Measurements from ENCODE around the gene SCAMP5.

SCAMP5 gene

DNA sequence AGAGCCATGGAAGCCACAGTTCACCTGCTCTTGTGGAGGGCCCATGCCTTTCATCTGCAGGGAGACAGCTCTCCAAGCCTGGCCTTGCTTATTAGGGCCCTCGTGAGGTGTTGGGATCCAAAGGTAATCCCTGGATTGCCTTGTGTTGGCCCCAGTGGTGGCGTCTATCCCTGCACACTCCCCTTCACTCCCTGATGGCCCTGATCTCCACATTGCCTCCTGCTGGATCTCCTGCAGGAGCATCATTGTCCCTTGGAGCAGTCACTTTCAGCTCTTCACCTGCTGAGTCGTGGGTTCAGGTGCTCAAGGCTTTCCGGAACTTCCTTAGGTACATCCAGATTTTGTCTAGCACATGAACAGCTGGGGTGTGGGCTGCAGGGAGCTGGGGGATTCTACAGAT lies 35.1 kb downstream of the SCAMP5 start:
- H3K27me3 Mint-ChIP-seq: no peaks in the 10 kb centered on the region
- peak overlapping the region; percentile 89 for H3K27ac Mint-ChIP-seq
- H3K9me3 Mint-ChIP-seq: no peaks in the 10 kb centered on the region
- peaks cover 97% of the 10 kb centered on the region for H3K4me1 Mint-ChIP-seq (ENCODE audit: low read depth)
- intact Hi-C loops (cut with micrococcal nuclease): loop anchor here (5.0 kb wide), 1 partner anchor 37 kb away; no protein-coding TSS in a partner anchor
- H3K4me3 Mint-ChIP-seq: peak overlapping the region; percentile 20
- peaks cover 59% of the 10 kb centered on the region for H3K36me3 Mint-ChIP-seq (ENCODE audit: low read depth)

GRCh38 chr15:75031848-75032247 lies 36.5 kb downstream of the SCAMP5 start:
- intact Hi-C loops (cut with micrococcal nuclease): loop anchor here (5.0 kb wide), 1 partner anchor 35 kb away; no protein-coding TSS in a partner anchor
- Mint-ChIP-seq H3K27ac (peak overlapping the region; percentile 89), H3K36me3 (ENCODE audit: low read depth) (peaks cover 55% of the 10 kb centered on the region), H3K4me1 (ENCODE audit: low read depth) (peaks cover 99% of the 10 kb centered on the region), H3K4me3 (no peak overlapping the region), H3K27me3 (no peaks in the 10 kb centered on the region), H3K9me3 (no peaks in the 10 kb centered on the region)

DNA sequence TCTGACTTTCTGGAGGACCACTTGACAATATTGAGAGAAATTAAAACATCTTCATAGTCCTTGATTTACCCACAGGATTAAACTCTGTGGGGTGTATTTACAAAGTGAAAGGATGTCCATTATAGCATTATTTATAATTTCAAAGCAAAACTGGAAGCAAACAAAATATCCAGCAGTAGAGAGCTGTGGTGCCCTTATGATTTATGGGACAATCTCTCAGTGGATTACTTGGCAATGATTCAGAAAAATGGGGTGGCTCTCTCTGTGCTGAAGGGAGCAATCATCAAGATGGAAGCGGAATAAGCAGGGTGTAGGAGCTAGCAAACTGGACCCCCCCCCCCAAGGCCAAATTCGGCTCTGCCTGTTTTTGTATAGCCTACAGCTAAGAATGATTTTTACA lies 37.0 kb downstream of the SCAMP5 start:
- Mint-ChIP-seq H3K27me3 (no peaks in the 10 kb centered on the region), H3K27ac (peak overlapping the region; percentile 89), H3K36me3 (ENCODE audit: low read depth) (peaks cover 55% of the 10 kb centered on the region), H3K4me1 (ENCODE audit: low read depth) (peaks cover 99% of the 10 kb centered on the region), H3K4me3 (no peak overlapping the region), H3K9me3 (no peaks in the 10 kb centered on the region)
- intact Hi-C loops (cut with micrococcal nuclease): loop anchor here (5.0 kb wide), 1 partner anchor 35 kb away; no protein-coding TSS in a partner anchor

- intact Hi-C loops (cut with micrococcal nuclease): loop anchor here (5.0 kb wide), 1 partner anchor 33 kb away; no protein-coding TSS in a partner anchor
- Mint-ChIP-seq H3K27me3 (no peaks in the 10 kb centered on the region), H3K27ac (peak overlapping the region; percentile 89), H3K4me1 (ENCODE audit: low read depth) (peaks cover 99% of the 10 kb centered on the region), H3K36me3 (ENCODE audit: low read depth) (peaks cover 42% of the 10 kb centered on the region), H3K4me3 (peak overlapping the region; percentile 52), H3K9me3 (no peaks in the 10 kb centered on the region)
Observed at GRCh38 chr15:75033809-75034208, 38.4 kb downstream of the SCAMP5 start.

DNA sequence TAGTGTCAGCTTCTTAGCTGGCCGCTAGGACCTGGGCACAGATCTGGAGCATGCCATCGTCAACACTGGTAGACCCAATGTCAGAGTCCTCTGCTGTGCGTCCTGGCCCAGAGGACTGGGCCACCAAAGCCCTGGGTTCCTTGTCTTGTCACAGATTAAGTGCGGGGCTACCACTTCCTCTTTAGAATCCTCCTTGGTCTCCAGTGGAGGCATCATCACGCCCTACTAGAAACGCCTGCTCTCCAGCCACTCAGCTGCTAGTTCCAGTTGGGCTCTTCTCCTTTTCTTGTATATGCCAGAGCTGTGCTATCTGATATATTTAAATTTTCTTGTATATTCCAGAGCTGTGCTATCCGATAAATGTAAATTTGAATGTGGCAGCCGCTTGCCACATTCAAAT lies 39.3 kb downstream of the SCAMP5 start:
- peak overlapping the region; percentile 89 for H3K27ac Mint-ChIP-seq
- H3K4me3 Mint-ChIP-seq: peak overlapping the region; percentile 2
- H3K4me1 Mint-ChIP-seq (ENCODE audit: low read depth): peaks cover 99% of the 10 kb centered on the region
- H3K27me3 Mint-ChIP-seq: no peaks in the 10 kb centered on the region
- H3K36me3 Mint-ChIP-seq (ENCODE audit: low read depth): peaks cover 36% of the 10 kb centered on the region
- H3K9me3 Mint-ChIP-seq: no peaks in the 10 kb centered on the region
- intact Hi-C loops (cut with micrococcal nuclease): loop anchor here (5.0 kb wide), 1 partner anchor 33 kb away; no protein-coding TSS in a partner anchor

DNA sequence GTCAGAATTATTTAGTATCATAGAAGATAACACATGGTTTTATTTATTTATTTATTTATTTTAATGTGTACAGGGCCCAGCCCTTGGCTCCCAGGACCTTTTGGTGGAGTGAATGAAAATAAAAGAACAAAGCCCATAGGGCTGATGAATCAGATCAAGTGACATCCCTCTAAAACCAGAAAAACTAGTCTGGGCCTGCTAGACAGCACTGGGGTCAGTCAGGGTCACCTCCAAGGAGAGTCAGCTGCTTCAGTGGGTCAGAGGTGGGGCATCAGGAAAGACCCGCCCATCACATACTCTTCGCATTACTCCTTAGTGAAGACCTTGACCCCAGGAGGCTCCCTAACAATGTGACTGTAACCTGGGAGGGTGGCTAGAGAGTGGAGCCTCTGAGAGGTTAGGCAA lies 40.9 kb downstream of the SCAMP5 start:
- Mint-ChIP-seq H3K27me3 (no peaks in the 10 kb centered on the region), H3K36me3 (ENCODE audit: low read depth) (peaks cover 29% of the 10 kb centered on the region), H3K4me1 (ENCODE audit: low read depth) (peaks cover 95% of the 10 kb centered on the region), H3K9me3 (no peaks in the 10 kb centered on the region), H3K4me3 (no peak overlapping the region), H3K27ac (peak overlapping the region; percentile 76)
- intact Hi-C loops (cut with micrococcal nuclease): no loop called here

- Mint-ChIP-seq H3K27ac (peak overlapping the region; percentile 76), H3K27me3 (no peaks in the 10 kb centered on the region), H3K36me3 (ENCODE audit: low read depth) (peaks cover 32% of the 10 kb centered on the region), H3K4me3 (no peak overlapping the region), H3K4me1 (ENCODE audit: low read depth) (peaks cover 95% of the 10 kb centered on the region), H3K9me3 (no peaks in the 10 kb centered on the region)
- intact Hi-C loops (cut with micrococcal nuclease): no loop called here
Observed at GRCh38 chr15:75037685-75038084, 42.3 kb downstream of the SCAMP5 start.

DNA sequence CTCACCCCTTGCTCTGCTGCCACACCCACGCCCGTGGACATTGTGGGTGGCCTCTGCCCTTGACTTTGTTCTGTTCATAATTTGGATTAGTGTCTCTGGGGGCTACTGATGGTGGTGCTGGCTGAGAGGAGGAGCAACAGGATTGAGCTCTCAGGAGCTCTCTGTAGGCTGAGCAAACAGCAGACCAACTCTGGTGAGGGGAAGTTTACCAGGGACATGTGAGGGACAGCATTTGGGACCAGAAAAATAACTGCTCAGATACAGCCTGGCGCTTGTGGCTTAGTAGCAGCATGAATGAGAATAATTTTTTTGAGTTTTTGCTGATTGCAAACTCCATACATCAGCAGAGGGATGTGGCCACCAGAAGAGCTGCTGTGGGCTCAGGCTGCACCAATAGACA lies 42.9 kb downstream of the SCAMP5 start:
- intact Hi-C loops (cut with micrococcal nuclease): no loop called here
- Mint-ChIP-seq H3K4me3 (no peak overlapping the region), H3K4me1 (ENCODE audit: low read depth) (peaks cover 95% of the 10 kb centered on the region), H3K9me3 (no peaks in the 10 kb centered on the region), H3K27ac (peak overlapping the region; percentile 76), H3K27me3 (no peaks in the 10 kb centered on the region), H3K36me3 (ENCODE audit: low read depth) (peaks cover 30% of the 10 kb centered on the region)

DNA sequence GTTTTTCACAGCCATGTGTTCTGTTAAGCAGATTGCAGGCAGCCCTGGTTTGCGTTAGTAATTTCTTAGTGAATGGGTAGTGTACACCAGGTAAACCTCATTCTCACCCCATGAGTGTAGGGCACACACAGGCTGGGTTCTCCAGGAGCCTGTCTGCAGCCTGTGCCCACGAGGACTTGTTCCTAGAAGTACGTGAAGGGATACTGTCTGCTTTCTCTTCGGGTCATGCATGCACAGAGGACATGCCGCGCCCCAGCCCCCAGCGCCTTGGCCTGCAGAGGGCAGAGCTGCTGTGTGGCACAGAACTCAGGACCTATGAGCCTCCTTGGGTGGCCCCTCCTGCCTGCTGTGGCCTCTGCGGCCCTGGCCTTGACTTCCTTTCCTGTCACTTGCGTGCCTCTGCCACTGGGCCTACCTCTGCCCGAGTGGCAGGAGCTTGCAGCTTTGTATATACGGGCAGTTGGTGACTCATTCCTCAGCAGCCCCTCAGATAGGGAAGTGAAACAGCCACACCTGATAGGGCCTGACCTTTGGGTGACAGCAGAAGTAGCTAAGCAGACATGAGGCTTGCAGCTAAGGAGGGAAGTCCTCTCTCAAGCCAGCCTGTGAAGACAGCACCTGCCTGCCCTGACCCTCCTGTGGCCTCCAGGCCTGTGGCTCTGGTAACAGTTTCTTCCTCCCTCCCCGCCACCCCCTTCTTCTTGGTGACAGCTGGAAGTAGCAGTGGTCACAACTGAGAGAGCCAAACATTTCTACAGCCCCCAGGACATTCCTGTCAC lies 47.6 kb downstream of the SCAMP5 start:
- intact Hi-C loops (cut with micrococcal nuclease): loop anchor here (1.0 to 2.0 kb wide), 3 partner anchors 14 to 161 kb away; no protein-coding TSS in a partner anchor
- H3K36me3 Mint-ChIP-seq (ENCODE audit: low read depth): peaks cover 21% of the 10 kb centered on the region

GRCh38 chr15:75043509-75044257 lies 48.3 kb downstream of the SCAMP5 start:
- H3K27ac Mint-ChIP-seq: peak overlapping the region; percentile 85
- intact Hi-C loops (cut with micrococcal nuclease): loop anchor here (1.0 to 2.0 kb wide), 3 partner anchors 15 to 161 kb away; no protein-coding TSS in a partner anchor
- peaks cover 97% of the 10 kb centered on the region for H3K4me1 Mint-ChIP-seq (ENCODE audit: low read depth)
- H3K4me3 Mint-ChIP-seq: peak overlapping the region; percentile 41
- H3K9me3 Mint-ChIP-seq: no peaks in the 10 kb centered on the region
- H3K36me3 Mint-ChIP-seq (ENCODE audit: low read depth): peaks cover 28% of the 10 kb centered on the region
- H3K27me3 Mint-ChIP-seq: peaks cover 2% of the 10 kb centered on the region

More for the DNA sequence above, 47.6 kb downstream of the SCAMP5 start:
- no peaks in the 10 kb centered on the region for H3K27me3 Mint-ChIP-seq
- H3K4me1 Mint-ChIP-seq (ENCODE audit: low read depth): peaks cover 97% of the 10 kb centered on the region
- H3K4me3 Mint-ChIP-seq: peak overlapping the region; percentile 6
- peak overlapping the region; percentile 85 for H3K27ac Mint-ChIP-seq
- H3K9me3 Mint-ChIP-seq: no peaks in the 10 kb centered on the region

DNA sequence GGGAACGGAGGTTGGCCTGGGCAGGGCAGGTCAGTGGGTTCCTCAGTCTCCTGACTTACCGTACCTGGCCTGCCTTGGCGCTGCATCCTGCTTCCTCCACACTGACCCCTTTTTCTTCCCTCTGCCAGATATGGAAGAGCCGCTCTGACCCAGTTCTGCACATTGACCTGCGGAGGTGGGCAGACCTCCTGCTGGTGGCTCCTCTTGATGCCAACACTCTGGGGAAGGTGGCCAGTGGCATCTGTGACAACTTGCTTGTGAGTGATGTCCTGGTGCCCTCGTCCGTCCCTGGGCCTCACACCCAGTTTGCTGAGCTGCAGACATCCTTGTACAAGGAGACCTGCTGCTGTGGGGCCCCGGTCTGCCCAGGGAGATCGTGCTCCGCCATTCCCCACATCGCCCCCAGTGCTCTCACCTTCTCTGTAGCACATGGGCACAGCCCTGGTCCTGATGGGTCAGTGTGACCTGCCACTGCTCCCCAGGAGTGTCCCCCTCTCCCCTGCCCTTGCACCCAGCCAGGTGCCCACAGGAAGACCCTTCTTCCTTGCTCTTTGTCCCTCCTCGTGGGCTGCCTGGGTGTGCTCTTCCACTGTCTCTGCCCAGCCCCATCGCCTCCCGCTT lies 49.0 kb downstream of the SCAMP5 start:
- peak overlapping the region; percentile 41 for H3K4me3 Mint-ChIP-seq
- peaks cover 8% of the 10 kb centered on the region for H3K27me3 Mint-ChIP-seq
- intact Hi-C loops (cut with micrococcal nuclease): no loop called here
- H3K27ac Mint-ChIP-seq: peak overlapping the region; percentile 85
- peaks cover 35% of the 10 kb centered on the region for H3K36me3 Mint-ChIP-seq (ENCODE audit: low read depth)
- no peaks in the 10 kb centered on the region for H3K9me3 Mint-ChIP-seq
- H3K4me1 Mint-ChIP-seq (ENCODE audit: low read depth): peaks cover 97% of the 10 kb centered on the region

- Mint-ChIP-seq H3K27me3 (peaks cover 10% of the 10 kb centered on the region), H3K36me3 (ENCODE audit: low read depth) (peaks cover 39% of the 10 kb centered on the region), H3K9me3 (no peaks in the 10 kb centered on the region), H3K4me3 (no peak overlapping the region), H3K4me1 (ENCODE audit: low read depth) (peaks cover 99% of the 10 kb centered on the region), H3K27ac (peak overlapping the region; percentile 85)
- intact Hi-C loops (cut with micrococcal nuclease): no loop called here
Observed at GRCh38 chr15:75045332-75046015, 50.1 kb downstream of the SCAMP5 start.

- Mint-ChIP-seq H3K36me3 (ENCODE audit: low read depth) (peaks cover 31% of the 10 kb centered on the region), H3K4me1 (ENCODE audit: low read depth) (peaks cover 87% of the 10 kb centered on the region)
- intact Hi-C loops (cut with micrococcal nuclease): no loop called here
Observed at GRCh38 chr15:75048394-75048793, 53.0 kb downstream of the SCAMP5 start.

More at GRCh38 chr15:75048394-75048793, 53.0 kb downstream of the SCAMP5 start:
- Mint-ChIP-seq H3K27ac (peak overlapping the region; percentile 85), H3K4me3 (no peak overlapping the region), H3K9me3 (no peaks in the 10 kb centered on the region), H3K27me3 (peaks cover 10% of the 10 kb centered on the region)
